IPS-18a (cell line): ENCODE measurements around the gene CAVIN2.

Source experiments
- H3K27ac ChIP-seq: one replicate; pipeline ENCODE4 v1.5.1; 2013; ENCODE audit warnings: low read length
- H3K27me3 ChIP-seq: one replicate; pipeline ENCODE4 v1.6.1; 2013; ENCODE audit warnings: mild to moderate bottlenecking, low read length; ENCODE audit not compliant: control insufficient read depth, insufficient read depth
- H3K36me3 ChIP-seq: one replicate; pipeline ENCODE4 v1.6.1; 2013; ENCODE audit warnings: low read depth, low read length; ENCODE audit not compliant: control insufficient read depth
- H3K4me1 ChIP-seq: one replicate; pipeline ENCODE4 v1.6.1; 2013; ENCODE audit warnings: low read depth, low read length; ENCODE audit not compliant: control insufficient read depth
- H3K4me3 ChIP-seq: one replicate; pipeline ENCODE4 v1.5.1; 2013; ENCODE audit warnings: low read length
- H3K9ac ChIP-seq: one replicate; pipeline ENCODE4 v1.6.1; 2013; ENCODE audit warnings: mild to moderate bottlenecking, low read length, moderate library complexity
- H3K9me3 ChIP-seq: one replicate; pipeline ENCODE4 v1.6.1; 2013; ENCODE audit warnings: low read depth, low read length; ENCODE audit not compliant: control insufficient read depth

CAVIN2 gene

DNA sequence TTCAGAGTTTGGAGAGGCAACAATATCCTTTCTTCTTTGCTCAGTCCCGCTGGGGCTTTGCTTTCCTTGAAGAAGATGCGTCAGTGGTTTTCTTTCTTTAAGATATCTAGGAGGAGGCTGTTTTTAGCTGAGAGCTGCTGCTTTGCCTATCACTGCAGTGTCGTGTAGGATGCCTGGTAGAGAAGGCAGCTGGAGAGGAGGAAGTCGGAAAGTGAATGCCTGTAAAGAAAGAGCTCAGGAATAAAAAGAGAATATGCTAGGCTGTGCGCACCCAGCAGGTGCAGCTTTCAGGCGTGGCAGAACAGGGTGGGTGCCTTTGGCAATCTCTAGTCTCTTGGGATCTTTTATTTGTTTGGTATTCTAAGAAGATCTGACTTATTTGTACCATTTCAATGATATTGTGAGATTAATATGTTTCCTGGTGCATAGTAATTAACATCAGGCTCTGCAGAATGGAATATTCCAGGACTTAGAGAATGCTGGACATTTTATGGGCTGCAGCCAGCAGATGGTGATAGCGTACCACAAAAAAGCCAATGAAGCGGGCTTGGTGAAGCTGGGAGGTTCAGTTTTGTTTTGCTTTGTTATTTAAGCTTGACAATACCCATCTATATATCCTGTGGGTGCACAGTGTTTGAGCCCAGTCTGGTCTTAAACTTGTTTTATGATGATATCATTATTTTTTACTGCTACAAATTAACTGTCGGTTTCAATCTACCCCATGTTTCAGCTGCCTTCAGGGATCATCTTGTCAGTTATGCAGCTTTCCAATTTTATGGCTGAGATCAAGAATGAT, 34.9 kb downstream of the CAVIN2 start:
- Histone ChIP-seq H3K9ac (no peak overlapping the region), H3K27me3 (no peaks in the 10 kb centered on the region), H3K36me3 (no peaks in the 10 kb centered on the region), H3K27ac (no peak overlapping the region), H3K4me3 (no peak overlapping the region), H3K4me1 (no peaks in the 10 kb centered on the region), H3K9me3 (no peaks in the 10 kb centered on the region)

- no peak overlapping the region for H3K9ac ChIP-seq
- no peaks in the 10 kb centered on the region for H3K9me3 ChIP-seq
- H3K36me3 ChIP-seq, result no peaks in the 10 kb centered on the region
- no peak overlapping the region for H3K4me3 ChIP-seq
- H3K27me3 ChIP-seq, result no peaks in the 10 kb centered on the region
- H3K27ac ChIP-seq, result no peak overlapping the region
- H3K4me1 ChIP-seq, result no peaks in the 10 kb centered on the region
Measured at GRCh38 chr2:191806396-191806795, 40.5 kb downstream of the CAVIN2 start.

- Histone ChIP-seq H3K27ac (no peak overlapping the region), H3K9ac (no peak overlapping the region), H3K36me3 (no peaks in the 10 kb centered on the region), H3K4me1 (no peaks in the 10 kb centered on the region), H3K27me3 (no peaks in the 10 kb centered on the region), H3K9me3 (no peaks in the 10 kb centered on the region), H3K4me3 (no peak overlapping the region)
Measured at GRCh38 chr2:191804766-191805165, 42.1 kb downstream of the CAVIN2 start.

DNA sequence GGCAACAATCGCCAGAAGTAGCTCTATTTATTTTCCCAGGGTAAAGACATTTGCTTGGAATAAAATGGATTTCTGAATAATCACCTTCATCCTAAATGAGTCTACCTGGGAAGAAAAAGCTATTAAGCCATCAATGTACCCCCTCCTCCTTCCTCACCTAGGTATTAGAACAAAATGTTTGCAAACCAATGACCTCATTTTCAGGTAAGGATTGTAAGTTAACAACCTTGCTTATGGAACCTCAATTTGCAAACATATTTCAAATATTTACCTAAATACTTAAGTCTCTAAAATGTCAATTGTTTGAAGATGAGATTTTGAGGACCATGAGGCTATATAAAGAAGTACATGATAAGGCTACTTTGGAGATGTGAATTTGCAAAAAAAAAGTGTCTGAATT, 43.9 kb downstream of the CAVIN2 start:
- Histone ChIP-seq H3K4me3 (no peak overlapping the region), H3K9ac (no peak overlapping the region), H3K36me3 (no peaks in the 10 kb centered on the region), H3K27ac (no peak overlapping the region), H3K4me1 (no peaks in the 10 kb centered on the region), H3K9me3 (no peaks in the 10 kb centered on the region), H3K27me3 (no peaks in the 10 kb centered on the region)

- Histone ChIP-seq H3K36me3 (no peaks in the 10 kb centered on the region), H3K4me1 (no peaks in the 10 kb centered on the region), H3K4me3 (no peak overlapping the region), H3K27ac (no peak overlapping the region), H3K9me3 (no peaks in the 10 kb centered on the region), H3K9ac (no peak overlapping the region), H3K27me3 (no peaks in the 10 kb centered on the region)
Measured at GRCh38 chr2:191802180-191802579, 44.7 kb downstream of the CAVIN2 start.

DNA sequence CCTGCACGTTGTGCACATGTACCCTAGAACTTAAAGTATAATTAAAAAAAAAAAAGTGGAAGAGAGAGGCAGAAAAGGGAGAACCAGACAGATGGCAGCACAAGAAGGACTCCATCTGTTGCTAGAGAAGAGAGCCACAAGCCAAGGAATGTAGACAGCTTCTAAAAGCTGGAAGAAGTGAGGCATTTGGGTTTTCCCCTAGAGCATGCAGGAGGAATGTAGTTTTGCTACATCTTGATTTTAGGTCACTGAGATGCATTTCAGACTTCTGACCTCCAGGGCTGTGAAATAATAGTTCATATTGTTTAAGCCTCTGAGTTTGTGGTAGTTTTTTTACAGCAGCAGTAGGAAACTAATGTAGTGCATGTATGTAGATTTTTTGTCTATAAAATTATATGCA, 46.0 kb downstream of the CAVIN2 start:
- Histone ChIP-seq H3K9ac (no peak overlapping the region), H3K9me3 (no peaks in the 10 kb centered on the region), H3K36me3 (no peaks in the 10 kb centered on the region), H3K4me3 (no peak overlapping the region), H3K27me3 (no peaks in the 10 kb centered on the region), H3K4me1 (no peaks in the 10 kb centered on the region), H3K27ac (no peak overlapping the region)

GRCh38 chr2:191799526-191799925, 47.4 kb downstream of the CAVIN2 start:
- Histone ChIP-seq H3K27ac (no peak overlapping the region), H3K36me3 (no peaks in the 10 kb centered on the region), H3K4me1 (no peaks in the 10 kb centered on the region), H3K4me3 (no peak overlapping the region), H3K9me3 (no peaks in the 10 kb centered on the region), H3K27me3 (no peaks in the 10 kb centered on the region), H3K9ac (no peak overlapping the region)

GRCh38 chr2:191797942-191798876, 48.7 kb downstream of the CAVIN2 start:
- no peak overlapping the region for H3K27ac ChIP-seq
- no peak overlapping the region for H3K4me3 ChIP-seq
- H3K4me1 ChIP-seq, result no peaks in the 10 kb centered on the region
- no peaks in the 10 kb centered on the region for H3K27me3 ChIP-seq
- no peak overlapping the region for H3K9ac ChIP-seq
- H3K36me3 ChIP-seq, result no peaks in the 10 kb centered on the region
- H3K9me3 ChIP-seq, result no peaks in the 10 kb centered on the region

- H3K4me3 ChIP-seq, result no peak overlapping the region
- no peak overlapping the region for H3K27ac ChIP-seq
- no peak overlapping the region for H3K9ac ChIP-seq
- no peaks in the 10 kb centered on the region for H3K36me3 ChIP-seq
- H3K4me1 ChIP-seq, result no peaks in the 10 kb centered on the region
- H3K9me3 ChIP-seq, result no peaks in the 10 kb centered on the region
- no peaks in the 10 kb centered on the region for H3K27me3 ChIP-seq
Measured at GRCh38 chr2:191797500-191797899, 49.4 kb downstream of the CAVIN2 start.

DNA sequence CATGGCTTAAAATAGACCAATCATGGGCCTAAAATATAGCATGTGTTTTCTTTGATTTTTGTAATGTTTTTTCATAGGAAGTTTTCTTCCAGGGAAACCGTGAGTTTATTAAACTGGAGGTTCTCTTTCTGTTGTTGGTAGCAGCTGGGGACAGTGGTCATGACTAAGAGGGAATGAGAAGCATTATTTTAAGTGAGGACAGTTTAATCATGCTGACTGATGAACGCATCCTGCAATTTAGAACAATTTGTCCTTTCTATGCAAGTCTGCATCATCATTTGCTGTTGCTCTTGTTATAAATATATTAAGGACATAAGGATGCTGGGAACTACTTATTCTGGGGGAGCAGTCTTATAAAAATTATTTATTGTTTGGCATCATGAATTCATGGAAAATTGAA, 51.2 kb downstream of the CAVIN2 start:
- Histone ChIP-seq H3K27ac (no peak overlapping the region), H3K36me3 (no peaks in the 10 kb centered on the region)

GRCh38 chr2:191791953-191792560, 54.8 kb downstream of the CAVIN2 start:
- H3K4me3 ChIP-seq, result no peak overlapping the region
- no peak overlapping the region for H3K27ac ChIP-seq
- H3K9me3 ChIP-seq, result no peaks in the 10 kb centered on the region
- no peak overlapping the region for H3K9ac ChIP-seq
- no peaks in the 10 kb centered on the region for H3K27me3 ChIP-seq
- H3K4me1 ChIP-seq, result peaks cover 6% of the 10 kb centered on the region
- no peaks in the 10 kb centered on the region for H3K36me3 ChIP-seq

More for the DNA sequence above, 51.2 kb downstream of the CAVIN2 start:
- H3K9me3 ChIP-seq, result no peaks in the 10 kb centered on the region
- H3K27me3 ChIP-seq, result no peaks in the 10 kb centered on the region
- H3K4me1 ChIP-seq, result no peaks in the 10 kb centered on the region
- H3K9ac ChIP-seq, result no peak overlapping the region
- H3K4me3 ChIP-seq, result no peak overlapping the region
